ENCODE measurements around the gene COL7A1.

Gene COL7A1

GRCh38 chr3:48595075-48595525 is at the start of gene COL7A1:
Gene COL7A1 (minus strand): TSS chr3:48595329. CDS start chr3:48595159, 170 bp downstream.
- DNase-seq (ENCODE audit: low read depth in 2 of 2) = no peak

GRCh38 chr3:48642605-48643004 is 47.5 kb upstream of the COL7A1 start:
- no peak for DNase-seq (ENCODE audit: low read depth in 2 of 2)

- DNase-seq (ENCODE audit: low read depth in 2 of 2) = no peak
Observed at GRCh38 chr3:48641396-48641795, 46.3 kb upstream of the COL7A1 start.

GRCh38 chr3:48639944-48640606 is 44.9 kb upstream of the COL7A1 start:
- no peak for DNase-seq (ENCODE audit: low read depth in 2 of 2)

- DNase-seq (ENCODE audit: low read depth in 2 of 2) = no peak
Observed at GRCh38 chr3:48637305-48637704, 42.2 kb upstream of the COL7A1 start.

- no peak for DNase-seq (ENCODE audit: low read depth in 2 of 2)
Observed at GRCh38 chr3:48636149-48636655, 41.1 kb upstream of the COL7A1 start.

- DNase-seq (ENCODE audit: low read depth in 2 of 2) = peak; percentile 88 to 95
Observed at GRCh38 chr3:48635222-48636021, 40.3 kb upstream of the COL7A1 start, which contains the start of gene SLC26A6. Gene SLC26A6 (minus strand): TSS chr3:48635461. CDS start chr3:48635393, 68 bp downstream.

- peak in 1 of 2 donors; percentile 44 for DNase-seq (ENCODE audit: low read depth in 2 of 2)
Observed at GRCh38 chr3:48634661-48635221, 39.6 kb upstream of the COL7A1 start.

GRCh38 chr3:48633743-48634142 is 38.6 kb upstream of the COL7A1 start:
- no peak for DNase-seq (ENCODE audit: low read depth in 2 of 2)

- DNase-seq (ENCODE audit: low read depth in 2 of 2) = no peak
Observed at GRCh38 chr3:48633256-48633655, 38.1 kb upstream of the COL7A1 start.

- DNase-seq (ENCODE audit: low read depth in 2 of 2) = no peak
Observed at GRCh38 chr3:48631516-48632448, 36.7 kb upstream of the COL7A1 start.

GRCh38 chr3:48630833-48631232 is 35.7 kb upstream of the COL7A1 start:
- no peak for DNase-seq (ENCODE audit: low read depth in 2 of 2)

GRCh38 chr3:48630407-48630806 is 35.3 kb upstream of the COL7A1 start:
- no peak for DNase-seq (ENCODE audit: low read depth in 2 of 2)

- no peak for DNase-seq (ENCODE audit: low read depth in 2 of 2)
Observed at GRCh38 chr3:48629894-48630293, 34.8 kb upstream of the COL7A1 start.

- no peak for DNase-seq (ENCODE audit: low read depth in 2 of 2)
Observed at GRCh38 chr3:48628277-48629017, 33.3 kb upstream of the COL7A1 start.

GRCh38 chr3:48625600-48625999 is 30.5 kb upstream of the COL7A1 start:
- no peak for DNase-seq (ENCODE audit: low read depth in 2 of 2)

GRCh38 chr3:48624767-48625166 is 29.6 kb upstream of the COL7A1 start:
- DNase-seq (ENCODE audit: low read depth in 2 of 2) = no peak

GRCh38 chr3:48623851-48624547 is 28.9 kb upstream of the COL7A1 start:
- DNase-seq (ENCODE audit: low read depth in 2 of 2) = no peak

GRCh38 chr3:48621461-48621869 is 26.3 kb upstream of the COL7A1 start, which contains the start of gene TMEM89:
Gene TMEM89 (minus strand): TSS chr3:48621769. CDS start chr3:48621756, 13 bp downstream.
- no peak for DNase-seq (ENCODE audit: low read depth in 2 of 2)
